Tibial nerve (tissue), 4 donors: Measurements from ENCODE around the gene SLAIN2. TPM values are rescaled to one million over a fixed set of nuclear protein-coding genes. Genes with fewer than 3 reads are reported as not detected.

Source experiments
- DNase-seq, 2 donors: peaks; one replicate each; pipeline ENCODE4 v3.0.0-alpha.2; 2019; ENCODE audit warnings: low spot score in 2 of 2
- H3K27ac ChIP-seq, 4 donors: fragments of 200-600 bp; sonication (generic) in 3 of 4; one replicate each; pipeline ENCODE4 v1.5.1; 2017 to 2019; ENCODE audit warnings: mild to moderate bottlenecking in 1 of 4
- H3K27me3 ChIP-seq, 2 donors: fragments of 200-600 bp; sonication (generic) in 1 of 2; one replicate each; pipeline versions ENCODE4 v1.5.1 to v1.6.0; 2017 to 2019
- H3K36me3 ChIP-seq, 3 donors: fragments of 200-600 bp; sonication (generic); one replicate each; pipeline ENCODE4 v1.5.1; 2018 to 2019
- H3K4me1 ChIP-seq, 4 donors: fragments of 200-600 bp; sonication (generic) in 3 of 4; one replicate each; pipeline ENCODE4 v1.5.1; 2017 to 2019
- H3K4me3 ChIP-seq, 4 donors: fragments of 200-600 bp; sonication (generic) in 3 of 4; one replicate each; pipeline ENCODE4 v1.5.1; 2017 to 2019; ENCODE audit warnings: mild to moderate bottlenecking in 1 of 4, moderate library complexity in 1 of 4
- H3K9me3 ChIP-seq, 4 donors: fragments of 200-600 bp; sonication (generic) in 3 of 4; one replicate each; pipeline ENCODE4 v1.5.1; 2017 to 2019
- EP300 ChIP-seq, 2 donors: sonication (generic); formaldehyde crosslinking; IDR thresholded peaks; one replicate each; pipeline ENCODE4 v1.6.1; 2017; ENCODE audit warnings: antibody characterized with exemption in 2 of 2, mild to moderate bottlenecking in 1 of 2
- POLR2A ChIP-seq, 2 donors: fragments of 450-650 bp; IDR thresholded peaks; one replicate each; pipeline ENCODE4 v1.6.1; 2017; ENCODE audit warnings: antibody characterized with exemption in 2 of 2, mild to moderate bottlenecking in 2 of 2, moderate library complexity in 2 of 2
- WGBS, 2 donors: methylation state at CpG; one replicate each; pipeline ENCODE4 v1.1.5; 2018; 5-methylcytosine and 5-hydroxymethylcytosine counted together
- total RNA-seq, 4 donors: library from RNA; depleted of rRNA; stranded (reverse); fragments of >200 nt; gene quantifications; one replicate each; pipeline ENCODE4 v1.1.0, GENCODE V29; 2016
- TF ChIP-seq, protein P1 (sequence below), 5 experiments: fragments of 200-600 bp in 3 of 5; fragments of 450-650 bp in 2 of 5; sonication (generic) in 3 of 5; IDR thresholded peaks; one replicate each; pipeline ENCODE4 v1.5.1; 2016 to 2019; ENCODE audit warnings: antibody characterized with exemption in 5 of 5, mild to moderate bottlenecking in 3 of 5, moderate library complexity in 2 of 5

The SLAIN2 gene
- total RNA-seq, 4 donors from 2014 or later, result 23.4 to 53.8 (median 33.8) TPM

DNA sequence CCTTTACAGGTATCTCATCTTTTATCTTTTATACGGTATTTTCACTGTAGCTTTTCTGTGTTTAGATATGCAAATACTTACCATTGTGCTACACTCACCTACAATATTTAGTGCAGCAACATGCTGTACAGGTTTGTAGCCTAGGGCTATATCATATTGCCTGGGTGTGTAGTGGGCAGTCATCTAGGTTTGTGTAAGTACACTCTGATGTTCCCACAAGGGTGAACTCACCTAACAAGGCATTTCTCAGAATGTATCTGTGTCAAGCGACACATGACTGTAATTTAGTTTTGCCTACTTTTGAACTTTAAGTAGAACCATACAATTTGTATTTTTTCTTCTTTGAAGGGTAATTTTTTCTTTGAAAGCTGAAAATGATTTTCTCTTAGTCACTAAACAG, 87.6 kb downstream of the SLAIN2 start:
- Histone ChIP-seq H3K27ac (no peak overlapping the region), H3K4me1 (no peaks in the 10 kb centered on the region), H3K36me3 (peaks cover 0 to 21% (median 0%) of the 10 kb centered on the region in 3 donors), H3K4me3 (no peak overlapping the region), H3K27me3 (no peaks in the 10 kb centered on the region), H3K9me3 (no peaks in the 10 kb centered on the region)
- 90 to 99% methylated on average over 2 of the region's 2 CpGs for WGBS, 2 donors
- no peak for TF ChIP-seq POLR2A (IDR thresholded peaks at IDR 0.05)
- TF ChIP-seq EP300 (IDR thresholded peaks at IDR 0.05), result no peak
- TF ChIP-seq, protein P1, sequence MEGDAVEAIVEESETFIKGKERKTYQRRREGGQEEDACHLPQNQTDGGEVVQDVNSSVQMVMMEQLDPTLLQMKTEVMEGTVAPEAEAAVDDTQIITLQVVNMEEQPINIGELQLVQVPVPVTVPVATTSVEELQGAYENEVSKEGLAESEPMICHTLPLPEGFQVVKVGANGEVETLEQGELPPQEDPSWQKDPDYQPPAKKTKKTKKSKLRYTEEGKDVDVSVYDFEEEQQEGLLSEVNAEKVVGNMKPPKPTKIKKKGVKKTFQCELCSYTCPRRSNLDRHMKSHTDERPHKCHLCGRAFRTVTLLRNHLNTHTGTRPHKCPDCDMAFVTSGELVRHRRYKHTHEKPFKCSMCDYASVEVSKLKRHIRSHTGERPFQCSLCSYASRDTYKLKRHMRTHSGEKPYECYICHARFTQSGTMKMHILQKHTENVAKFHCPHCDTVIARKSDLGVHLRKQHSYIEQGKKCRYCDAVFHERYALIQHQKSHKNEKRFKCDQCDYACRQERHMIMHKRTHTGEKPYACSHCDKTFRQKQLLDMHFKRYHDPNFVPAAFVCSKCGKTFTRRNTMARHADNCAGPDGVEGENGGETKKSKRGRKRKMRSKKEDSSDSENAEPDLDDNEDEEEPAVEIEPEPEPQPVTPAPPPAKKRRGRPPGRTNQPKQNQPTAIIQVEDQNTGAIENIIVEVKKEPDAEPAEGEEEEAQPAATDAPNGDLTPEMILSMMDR (IDR thresholded peaks at IDR 0.05), result no peak
- no peak for DNase-seq

DNA sequence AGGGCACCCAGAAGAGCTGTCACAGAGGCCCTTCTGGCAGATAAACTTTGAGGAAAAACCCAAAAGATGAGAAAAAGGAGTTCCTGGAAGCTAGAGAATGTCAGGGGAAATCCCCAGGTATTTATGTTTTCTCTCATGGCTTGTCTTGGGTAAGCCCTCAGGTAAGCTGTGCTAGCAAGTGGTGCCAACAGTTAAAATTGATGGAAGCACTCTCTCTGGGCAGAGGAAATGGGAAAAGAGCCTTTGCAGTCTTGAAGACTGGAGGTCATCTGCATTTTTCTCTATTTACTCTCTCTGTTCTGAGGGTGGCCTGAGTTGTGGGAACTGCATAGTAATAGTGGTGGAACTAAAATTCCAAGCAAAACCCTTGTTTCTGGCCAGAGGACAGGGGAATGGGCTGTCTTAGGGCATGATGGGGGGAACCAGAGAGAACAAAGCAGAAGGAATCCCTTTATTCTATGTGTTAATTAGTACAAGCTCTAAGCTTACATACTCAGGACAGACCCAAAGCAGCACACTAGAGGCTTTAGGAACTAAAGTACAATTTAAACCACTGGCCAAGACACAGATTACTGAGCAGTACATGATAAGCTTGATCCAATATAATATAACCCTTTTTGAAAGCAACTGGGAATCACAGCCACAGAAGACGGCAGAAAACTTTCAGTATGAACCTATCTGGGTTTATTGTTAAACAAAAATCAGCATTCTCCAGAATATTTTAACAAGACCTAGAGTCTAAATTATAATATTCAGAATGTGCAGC, 88.6 kb downstream of the SLAIN2 start:
- no peak overlapping the region for H3K27ac ChIP-seq
- H3K9me3 ChIP-seq, result no peaks in the 10 kb centered on the region
- H3K27me3 ChIP-seq, result no peaks in the 10 kb centered on the region
- no peak for DNase-seq
- H3K4me3 ChIP-seq, result no peak overlapping the region
- H3K4me1 ChIP-seq, result no peaks in the 10 kb centered on the region
- WGBS, 2 donors, result 52 to 78% methylated on average over 1 of the region's 1 CpG
- TF ChIP-seq EP300 (IDR thresholded peaks at IDR 0.05), result no peak
- no peak for TF ChIP-seq POLR2A (IDR thresholded peaks at IDR 0.05)
- TF ChIP-seq, protein P1 (IDR thresholded peaks at IDR 0.05), result no peak
- H3K36me3 ChIP-seq, result peaks cover 0 to 21% (median 0%) of the 10 kb centered on the region in 3 donors

DNA sequence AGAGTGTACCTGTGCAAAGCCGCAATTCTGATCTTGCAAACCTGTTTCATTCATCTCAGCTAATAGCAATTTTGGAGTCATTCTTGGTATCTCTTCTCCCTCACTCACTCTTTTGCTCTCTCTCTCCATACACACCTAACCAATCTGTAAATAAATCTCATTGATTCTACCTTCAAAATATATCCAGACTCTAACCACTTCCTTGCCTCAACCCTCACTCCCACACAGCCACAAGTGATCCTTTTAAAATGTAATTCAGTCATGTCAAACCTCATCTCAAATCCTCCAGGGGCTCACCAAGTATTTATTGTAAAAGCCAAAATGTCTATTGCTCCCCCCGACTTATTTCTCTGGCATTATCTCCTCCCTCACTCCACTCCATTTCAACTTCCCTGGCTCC, 90.1 kb downstream of the SLAIN2 start:
- Histone ChIP-seq H3K9me3 (no peaks in the 10 kb centered on the region), H3K4me1 (no peaks in the 10 kb centered on the region), H3K27me3 (no peaks in the 10 kb centered on the region), H3K36me3 (peaks cover 0 to 18% (median 0%) of the 10 kb centered on the region in 3 donors), H3K27ac (no peak overlapping the region), H3K4me3 (no peak overlapping the region)
- TF ChIP-seq, protein P1 (IDR thresholded peaks at IDR 0.05), result no peak
- TF ChIP-seq POLR2A (IDR thresholded peaks at IDR 0.05) (no peak), EP300 (IDR thresholded peaks at IDR 0.05) (no peak)
- WGBS, 2 donors, result 74 to 76% methylated on average over 2 of the region's 2 CpGs
- DNase-seq, result no peak

DNA sequence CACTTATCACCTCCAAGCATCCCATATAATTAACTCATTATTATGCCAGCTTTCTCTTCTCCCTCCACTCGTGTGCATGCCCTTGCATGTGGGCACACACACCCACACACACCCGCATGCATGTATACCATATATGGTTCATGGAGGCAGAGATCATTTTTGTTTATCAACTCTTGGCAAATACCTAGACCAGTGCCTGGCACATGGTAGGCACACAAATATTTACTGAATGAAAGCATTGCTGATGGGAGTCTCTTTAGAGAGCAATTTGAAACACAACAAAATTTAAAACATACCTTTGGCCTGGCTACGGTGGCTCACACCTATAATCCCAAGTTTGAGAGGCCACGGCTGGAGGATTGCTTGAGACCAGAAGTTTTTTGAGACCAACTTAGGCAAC, 90.7 kb downstream of the SLAIN2 start:
- TF ChIP-seq POLR2A (IDR thresholded peaks at IDR 0.05), result no peak
- H3K27me3 ChIP-seq, result no peaks in the 10 kb centered on the region
- no peaks in the 10 kb centered on the region for H3K9me3 ChIP-seq
- H3K4me3 ChIP-seq, result no peak overlapping the region
- H3K36me3 ChIP-seq, result peaks cover 0 to 13% (median 0%) of the 10 kb centered on the region in 3 donors
- 64 to 65% methylated on average over 4 of the region's 4 CpGs for WGBS, 2 donors
- H3K27ac ChIP-seq, result no peak overlapping the region
- H3K4me1 ChIP-seq, result no peaks in the 10 kb centered on the region
- DNase-seq, result no peak

DNA sequence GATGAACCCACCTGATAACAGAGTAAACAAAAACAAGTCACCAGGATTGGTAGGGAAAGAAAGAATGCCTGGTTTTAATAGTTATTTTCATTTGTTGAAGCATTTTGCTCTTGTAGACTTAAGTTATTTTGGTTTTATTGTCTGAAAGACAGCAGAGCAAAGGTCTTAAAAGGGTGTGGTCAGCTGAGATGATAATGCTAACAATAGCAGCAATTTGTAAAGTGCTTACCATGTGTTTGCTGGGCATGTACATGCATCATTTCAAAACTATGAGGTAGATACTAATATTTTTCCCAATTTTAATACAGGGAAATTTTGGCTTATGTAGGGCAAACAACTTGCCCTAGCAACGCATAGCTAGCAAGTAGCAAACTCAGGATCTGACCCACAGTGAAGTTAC, 95.0 kb downstream of the SLAIN2 start:
- Histone ChIP-seq H3K36me3 (no peaks in the 10 kb centered on the region), H3K9me3 (peaks cover 0 to 2% (median 0%) of the 10 kb centered on the region in 4 donors), H3K27me3 (no peaks in the 10 kb centered on the region), H3K4me1 (no peaks in the 10 kb centered on the region), H3K4me3 (no peak overlapping the region), H3K27ac (no peak overlapping the region)
- TF ChIP-seq EP300 (IDR thresholded peaks at IDR 0.05) (no peak), POLR2A (IDR thresholded peaks at IDR 0.05) (no peak)
- TF ChIP-seq, protein P1 (IDR thresholded peaks at IDR 0.05), result no peak
- no peak for DNase-seq
- 88 to 91% methylated on average over 1 of the region's 1 CpG for WGBS, 2 donors
